PC-9 (cell line): ENCODE measurements around the gene GBP3. TPM values are rescaled to one million over a fixed set of nuclear protein-coding genes. Genes with fewer than 3 reads are reported as not detected.

ENCODE experiments used
- BruUV-seq: library from RNA; stranded (reverse); fragments of 400-500 nt; replicated peaks from 2 replicates; lab custom pipeline; 2021; lab: Mats Ljungman, UMichigan
- CTCF ChIA-PET: fragments of 300-600 bp; sonication (Branson Sonifier 250); formaldehyde crosslinking; loops from one replicate; lab custom pipeline; 2022; ENCODE audit warnings: antibody characterized with exemption; lab: Charles Lee
- POLR2A ChIA-PET: fragments of 300-600 bp; sonication (Branson Sonifier 250); formaldehyde crosslinking; loops from one replicate; lab custom pipeline; 2022; ENCODE audit warnings: antibody characterized with exemption; ENCODE audit not compliant: unreplicated experiment; lab: Charles Lee
- DNase-seq, 2 experiments: peaks; one replicate each; pipeline versions ENCODE4 v3.0.0 to v3.0.0-alpha.2; 2015 to 2022; ENCODE audit warnings: mixed read lengths in 1 of 2
- H2AFZ ChIP-seq: fragments of 200-600 bp; sonication (generic); 2 replicates; pipeline ENCODE4 v1.8.1; 2017; ENCODE audit warnings: antibody characterized with exemption
- H3F3A ChIP-seq: fragments of 200-600 bp; sonication (generic); 2 replicates; pipeline ENCODE4 v1.8.1; 2017; ENCODE audit warnings: antibody characterized with exemption, mild to moderate bottlenecking, low read depth; ENCODE audit not compliant: insufficient read depth
- H3K27ac ChIP-seq: fragments of 200-600 bp; sonication (generic); 2 replicates; pipeline ENCODE4 v1.6.1; 2016; ENCODE audit warnings: mixed run types
- H3K27me3 ChIP-seq: fragments of 200-600 bp; sonication (generic); 2 replicates; pipeline ENCODE4 v1.6.1; 2016; ENCODE audit warnings: low read depth, mixed run types; ENCODE audit not compliant: insufficient read depth
- H3K36me3 ChIP-seq: fragments of 200-600 bp; sonication (generic); 2 replicates; pipeline ENCODE4 v1.6.1; 2016; ENCODE audit warnings: low read depth, mixed run types
- H3K4me1 ChIP-seq: fragments of 200-600 bp; sonication (generic); replicated peaks from 2 replicates; pipeline ENCODE4 v1.6.1; 2016; ENCODE audit warnings: mixed run types; ENCODE audit not compliant: insufficient read depth
- H3K4me2 ChIP-seq: fragments of 200-600 bp; sonication (generic); 2 replicates; pipeline ENCODE4 v1.6.1; 2017; ENCODE audit warnings: mixed run types
- H3K4me3 ChIP-seq: fragments of 200-600 bp; sonication (generic); 2 replicates; pipeline ENCODE4 v1.6.1; 2016; ENCODE audit warnings: mixed run types
- H3K79me2 ChIP-seq: fragments of 200-600 bp; sonication (generic); 2 replicates; pipeline ENCODE4 v1.6.1; 2017; ENCODE audit warnings: low read depth, mixed run types
- H3K9me2 ChIP-seq: fragments of 200-600 bp; sonication (generic); 2 replicates; pipeline ENCODE4 v1.8.1; 2017; ENCODE audit warnings: mild to moderate bottlenecking; ENCODE audit not compliant: insufficient read depth
- H3K9me3 ChIP-seq: fragments of 200-600 bp; sonication (generic); 2 replicates; pipeline ENCODE4 v1.8.1; 2016; ENCODE audit warnings: low read depth; ENCODE audit not compliant: insufficient read depth
- H4K20me1 ChIP-seq: fragments of 200-600 bp; sonication (generic); 2 replicates; pipeline ENCODE4 v1.8.1; 2017; ENCODE audit not compliant: insufficient read depth
- EZH2 ChIP-seq: fragments of 200-600 bp; sonication (generic); IDR thresholded peaks from 2 replicates; pipeline ENCODE4 v1.8.0; 2017; ENCODE audit warnings: antibody characterized with exemption, low read depth
- intact Hi-C: fragments of 100-400 bp; cut with micrococcal nuclease; formaldehyde crosslinking; loops from one replicate; pipeline ENCODE4 v1.10.0; 2022; ENCODE audit not compliant: unreplicated experiment
- total RNA-seq: library from RNA; stranded (reverse); gene quantifications from 2 replicates; pipeline ENCODE4 v1.2.3, GENCODE V29; 2021
- TF ChIP-seq, protein P1 (sequence below): fragments of 200-600 bp; sonication (generic); conservative IDR thresholded peaks from 2 replicates; pipeline ENCODE4 v1.6.1; 2017; ENCODE audit warnings: mixed run types, antibody characterized with exemption, mild to moderate bottlenecking, moderate library complexity

GBP3 gene
- total RNA-seq, 1 experiment from 2014 or later, result 22.6 TPM

DNA sequence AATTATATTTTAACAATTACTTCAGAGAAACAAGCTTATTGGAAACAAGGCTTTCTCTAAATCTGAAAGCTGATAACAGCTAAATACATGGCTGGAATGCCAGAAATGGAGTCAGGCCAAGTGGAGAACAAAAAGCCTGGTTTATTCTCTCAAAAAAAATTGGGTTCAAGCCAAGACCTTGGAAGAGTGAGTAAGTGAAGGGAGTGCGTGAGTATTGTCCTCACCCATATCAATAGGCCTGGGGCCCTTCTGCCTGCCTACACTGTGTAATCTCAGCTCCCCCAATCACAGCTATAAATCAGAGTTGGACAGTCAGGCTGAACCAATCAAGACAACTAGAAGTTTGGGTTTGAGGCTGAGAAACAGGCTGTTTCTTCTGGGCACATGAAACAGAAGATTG is 37.6 kb downstream of the GBP3 start:
- no TSS peak for BruUV-seq

DNA sequence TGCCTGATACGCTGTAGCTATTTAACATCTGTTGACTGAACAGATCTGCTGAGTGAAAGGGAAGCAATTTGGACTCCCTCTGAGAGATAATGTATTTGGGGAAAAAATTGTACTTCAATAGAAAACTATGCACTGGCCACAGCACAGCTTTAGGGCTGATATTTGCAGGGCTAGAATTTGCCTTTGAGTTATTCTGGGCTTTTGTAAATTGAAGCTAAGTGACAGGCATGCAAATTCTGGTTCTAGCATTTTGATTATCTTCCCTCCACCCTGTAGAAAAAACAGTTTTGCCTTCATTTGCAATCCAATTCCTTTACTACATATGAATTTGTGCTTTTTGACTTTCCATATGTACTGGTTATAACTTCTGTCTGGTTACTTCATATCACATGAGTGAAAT is 38.1 kb downstream of the GBP3 start:
- intact Hi-C loops, result no loop called here
- no peaks in the 10 kb centered on the region for H3K9me3 ChIP-seq
- H3K27ac ChIP-seq, result peak overlapping the region; percentile 21
- peaks cover 92% of the 10 kb centered on the region for H3K79me2 ChIP-seq
- ChIA-PET CTCF (interaction anchor here (0.7 kb wide), 4 partner anchors 14 to 379 kb away, joined by 3 to 7 read pairs (median 4); partner anchors contain the start of gene GBP1), POLR2A (interaction anchor here (0.6 kb wide), 1 partner anchor 301 kb away, joined by 7 read pairs; no protein-coding TSS in a partner anchor)
- H3K4me2 ChIP-seq, result no peak overlapping the region
- H3K4me1 ChIP-seq, result peaks cover 18% of the 10 kb centered on the region
- TF ChIP-seq EZH2, result no peak
- TF ChIP-seq, protein P1, sequence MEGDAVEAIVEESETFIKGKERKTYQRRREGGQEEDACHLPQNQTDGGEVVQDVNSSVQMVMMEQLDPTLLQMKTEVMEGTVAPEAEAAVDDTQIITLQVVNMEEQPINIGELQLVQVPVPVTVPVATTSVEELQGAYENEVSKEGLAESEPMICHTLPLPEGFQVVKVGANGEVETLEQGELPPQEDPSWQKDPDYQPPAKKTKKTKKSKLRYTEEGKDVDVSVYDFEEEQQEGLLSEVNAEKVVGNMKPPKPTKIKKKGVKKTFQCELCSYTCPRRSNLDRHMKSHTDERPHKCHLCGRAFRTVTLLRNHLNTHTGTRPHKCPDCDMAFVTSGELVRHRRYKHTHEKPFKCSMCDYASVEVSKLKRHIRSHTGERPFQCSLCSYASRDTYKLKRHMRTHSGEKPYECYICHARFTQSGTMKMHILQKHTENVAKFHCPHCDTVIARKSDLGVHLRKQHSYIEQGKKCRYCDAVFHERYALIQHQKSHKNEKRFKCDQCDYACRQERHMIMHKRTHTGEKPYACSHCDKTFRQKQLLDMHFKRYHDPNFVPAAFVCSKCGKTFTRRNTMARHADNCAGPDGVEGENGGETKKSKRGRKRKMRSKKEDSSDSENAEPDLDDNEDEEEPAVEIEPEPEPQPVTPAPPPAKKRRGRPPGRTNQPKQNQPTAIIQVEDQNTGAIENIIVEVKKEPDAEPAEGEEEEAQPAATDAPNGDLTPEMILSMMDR, result no peak
- H4K20me1 ChIP-seq, result no peaks in the 10 kb centered on the region
- peaks cover 46% of the 10 kb centered on the region for H3K36me3 ChIP-seq
- no peaks in the 10 kb centered on the region for H3K27me3 ChIP-seq
- no peak overlapping the region for H3K4me3 ChIP-seq
- BruUV-seq, result no TSS peak
- peaks cover 18% of the 10 kb centered on the region for H3F3A ChIP-seq
- no peak overlapping the region for H2AFZ ChIP-seq
- no peaks in the 10 kb centered on the region for H3K9me2 ChIP-seq
- no peak for DNase-seq

More for the DNA sequence above, 37.6 kb downstream of the GBP3 start:
- no peaks in the 10 kb centered on the region for H4K20me1 ChIP-seq
- DNase-seq, result peak; percentile 54 to 79
- CTCF ChIA-PET, result interaction anchor here (0.7 kb wide), 2 partner anchors 15 to 378 kb away, joined by 3 read pairs; no protein-coding TSS in a partner anchor
- peaks cover 18% of the 10 kb centered on the region for H3K4me1 ChIP-seq
- no peaks in the 10 kb centered on the region for H3K9me2 ChIP-seq
- peak overlapping the region; percentile 21 for H3K27ac ChIP-seq
- no peak for TF ChIP-seq EZH2
- TF ChIP-seq, protein P1, result no peak
- H3K4me3 ChIP-seq, result no peak overlapping the region
- H3K27me3 ChIP-seq, result no peaks in the 10 kb centered on the region
- H2AFZ ChIP-seq, result no peak overlapping the region
- H3F3A ChIP-seq, result peaks cover 18% of the 10 kb centered on the region
- POLR2A ChIA-PET, result interaction anchor here (0.6 kb wide), 1 partner anchor 302 kb away, joined by 7 read pairs; no protein-coding TSS in a partner anchor
- H3K9me3 ChIP-seq, result no peaks in the 10 kb centered on the region
- peaks cover 92% of the 10 kb centered on the region for H3K79me2 ChIP-seq
- intact Hi-C loops, result no loop called here
- peak overlapping the region; percentile 5; the same call in 1 of the 2 replicates for H3K4me2 ChIP-seq
- peaks cover 42% of the 10 kb centered on the region for H3K36me3 ChIP-seq

DNA sequence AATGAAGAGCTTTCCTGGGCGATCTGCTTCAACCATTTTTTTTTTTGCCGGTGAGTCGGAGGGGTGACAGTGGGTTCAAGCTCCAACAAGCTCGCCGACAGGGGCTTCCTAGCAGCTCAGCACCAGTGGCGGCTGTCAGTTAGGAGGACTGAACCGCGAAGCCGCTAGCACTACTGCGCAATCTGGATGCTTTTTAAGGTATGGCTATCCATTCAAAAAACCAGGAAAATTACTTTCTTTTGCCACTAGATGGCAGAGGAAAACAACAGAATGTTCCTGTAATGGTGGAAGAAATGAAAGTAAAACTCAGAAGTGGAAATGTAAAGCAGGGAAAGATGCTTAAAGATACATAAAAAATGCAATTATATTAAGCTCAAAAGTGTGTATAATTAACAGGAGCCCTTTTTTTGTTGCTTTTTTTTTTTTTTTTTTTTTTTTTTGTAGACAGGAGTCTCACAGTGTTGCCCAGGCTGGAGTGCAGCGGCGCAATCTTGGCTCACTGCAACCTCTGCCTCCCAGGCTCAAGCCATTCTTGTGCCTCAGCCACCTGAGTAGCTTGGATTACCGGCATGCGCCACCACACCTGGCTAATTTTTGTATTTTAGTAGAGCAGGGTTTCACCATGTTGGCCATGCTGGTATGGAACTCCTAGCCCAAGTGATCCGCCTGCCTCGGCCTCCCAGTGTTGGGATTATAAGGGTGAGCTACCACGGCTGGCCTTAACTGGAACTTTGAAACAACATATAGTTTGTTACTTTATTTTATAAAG is 38.7 kb downstream of the GBP3 start:
- Histone ChIP-seq H3K4me2 (no peak overlapping the region), H3K9me3 (no peaks in the 10 kb centered on the region), H3K4me3 (no peak overlapping the region), H3K36me3 (peaks cover 45% of the 10 kb centered on the region), H3K27me3 (no peaks in the 10 kb centered on the region), H3K9me2 (no peaks in the 10 kb centered on the region), H3K79me2 (peaks cover 88% of the 10 kb centered on the region), H2AFZ (no peak overlapping the region), H3K27ac (no peak overlapping the region), H3F3A (peaks cover 18% of the 10 kb centered on the region), H3K4me1 (peaks cover 18% of the 10 kb centered on the region), H4K20me1 (no peaks in the 10 kb centered on the region)
- no TSS peak for BruUV-seq
- POLR2A ChIA-PET, result interaction anchor here (0.6 to 0.7 kb wide), 2 partner anchors 11 to 1832 kb away, joined by 20 to 21 read pairs; no protein-coding TSS in a partner anchor
- CTCF ChIA-PET, result interaction anchor here (0.6 to 0.7 kb wide), 4 partner anchors 14 to 292 kb away, joined by 3 to 10 read pairs (median 6); partner anchors contain the start of gene GBP1
- intact Hi-C loops, result no loop called here
- TF ChIP-seq EZH2, result no peak
- TF ChIP-seq, protein P1, result peak; percentile 84
- DNase-seq, result peak in 1 of 2 experiments; percentile 65
